GM19043 (cell line): ENCODE results near the gene COMTD1.
"Not testable (repeated sequence)": the region's sequence is repeated elsewhere in the genome, so short reads cannot be mapped to it uniquely, and the experiment has no call there.

Source experiments
- ATAC-seq: cut with Tn5 transposase; IDR thresholded peaks from one replicate; pipeline ENCODE4 v1.9.1; 2021; ENCODE audit warnings: low read depth; ENCODE audit not compliant: unreplicated experiment

Gene COMTD1

GRCh38 chr10:75199949-75200348 is 35.8 kb downstream of the COMTD1 start:
- not testable (repeated sequence) for ATAC-seq

GRCh38 chr10:75197906-75198305 is 37.9 kb downstream of the COMTD1 start:
- no peak for ATAC-seq

GRCh38 chr10:75197066-75197465 is 38.7 kb downstream of the COMTD1 start:
- no peak for ATAC-seq

- ATAC-seq = no peak
These were observed 40.6 kb downstream of the COMTD1 start for GRCh38 chr10:75195035-75195763.

GRCh38 chr10:75194625-75195024 is 41.1 kb downstream of the COMTD1 start:
- not testable (repeated sequence) for ATAC-seq

- ATAC-seq = no peak
These were observed 43.8 kb downstream of the COMTD1 start for GRCh38 chr10:75191821-75192568.

- ATAC-seq = no peak
These were observed 46.3 kb downstream of the COMTD1 start for GRCh38 chr10:75189266-75190096.

- not testable (repeated sequence) for ATAC-seq
These were observed 47.2 kb downstream of the COMTD1 start for GRCh38 chr10:75188522-75188921.

- ATAC-seq = no peak
These were observed 47.8 kb downstream of the COMTD1 start for GRCh38 chr10:75187961-75188426.

- no peak for ATAC-seq
These were observed 49.4 kb downstream of the COMTD1 start for GRCh38 chr10:75186310-75186709.
